ENCODE measurements around the gene TRAPPC11.
A peak's percentile ranks its signal among the peaks of the same experiment; 100 is the strongest.
"Not testable (repeated sequence)": the region's sequence is repeated elsewhere in the genome, so short reads cannot be mapped to it uniquely, and the experiment has no call there.

Gene TRAPPC11

DNA sequence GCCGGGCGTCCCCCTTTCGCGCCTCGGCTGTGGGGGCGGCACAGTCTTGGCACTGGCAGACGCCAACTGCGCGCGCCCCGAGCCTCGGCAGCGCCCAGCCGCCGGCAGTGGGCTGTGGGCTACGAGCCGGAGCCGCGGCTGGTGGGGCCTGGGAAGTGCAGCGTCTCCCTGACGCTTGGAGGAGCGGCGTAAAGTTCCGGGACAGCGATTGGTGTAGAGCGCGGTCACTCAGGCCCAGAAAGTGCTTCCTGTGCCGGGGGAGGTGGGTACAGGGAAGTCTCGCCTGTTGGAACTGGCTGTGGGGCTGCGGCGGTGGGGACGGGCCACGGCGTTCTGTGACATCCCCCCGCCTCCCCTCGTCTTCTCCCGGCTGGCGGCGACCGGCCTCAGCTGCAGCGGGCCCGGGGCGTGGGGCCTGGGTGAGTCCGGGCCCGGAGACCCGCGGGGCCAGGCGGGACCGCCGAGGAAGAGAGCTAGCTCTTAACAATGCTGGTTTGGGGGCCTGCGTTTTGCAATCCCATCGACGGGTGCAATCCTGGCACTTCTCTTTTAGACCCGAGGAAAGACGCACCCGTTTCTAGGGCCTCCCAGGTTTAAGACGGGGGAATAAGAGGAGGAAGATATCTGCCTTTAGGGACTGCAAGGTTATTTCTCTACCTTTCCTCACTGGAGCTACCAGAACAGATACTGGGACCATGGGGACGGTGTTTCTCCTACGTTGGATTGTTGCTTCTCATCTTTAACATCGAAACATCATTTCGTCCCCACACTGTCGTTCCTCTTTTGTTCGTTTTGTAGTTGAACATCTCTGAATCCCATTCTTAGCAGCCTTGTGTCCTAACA is at the start of gene TRAPPC11, which contains the start of gene RWDD4:
TRAPPC11 (plus strand) TSS at position 265 of the 843 bp plus-strand sequence. CDS start 4,575 bp downstream, outside the sequence.
RWDD4 (minus strand) TSS at position 157 of the 843 bp plus-strand sequence. CDS start 233 bp downstream, outside the sequence.
- peak; percentile 90 to 95 for DNase-seq (ENCODE audit: extremely low read depth in 1 of 2, low read depth in 1 of 2)

GRCh38 chr4:183610033-183610432 is 49.1 kb upstream of the TRAPPC11 start:
- no peak for DNase-seq (ENCODE audit: extremely low read depth in 1 of 2, low read depth in 1 of 2)

DNA sequence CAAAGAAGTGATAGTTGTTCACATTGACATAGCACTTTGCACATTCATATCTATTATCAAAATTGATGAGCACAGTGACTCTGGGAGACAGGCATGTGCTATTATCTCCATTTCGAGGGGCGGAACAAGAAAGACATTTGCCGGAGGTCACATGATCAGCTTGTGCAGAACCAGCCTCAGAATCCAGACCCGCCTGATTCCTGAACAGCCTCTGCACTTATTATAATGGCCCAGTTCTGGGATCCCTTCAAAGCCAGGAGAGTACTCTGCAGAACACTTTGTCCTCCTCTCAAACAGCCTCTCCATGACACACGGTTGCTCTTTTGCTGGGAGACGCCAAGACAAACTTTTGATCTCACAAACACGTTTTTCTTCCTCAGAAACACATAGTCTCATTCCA is 48.5 kb upstream of the TRAPPC11 start:
- DNase-seq (ENCODE audit: extremely low read depth in 1 of 2, low read depth in 1 of 2) = no peak

- no peak for DNase-seq (ENCODE audit: extremely low read depth in 1 of 2, low read depth in 1 of 2)
Measured at GRCh38 chr4:183611210-183611830, 47.8 kb upstream of the TRAPPC11 start.

GRCh38 chr4:183612329-183613250 is 46.5 kb upstream of the TRAPPC11 start:
- DNase-seq (ENCODE audit: extremely low read depth in 1 of 2, low read depth in 1 of 2) = no peak

- no peak for DNase-seq (ENCODE audit: extremely low read depth in 1 of 2, low read depth in 1 of 2)
Measured at GRCh38 chr4:183617075-183617474, 42.0 kb upstream of the TRAPPC11 start.

DNA sequence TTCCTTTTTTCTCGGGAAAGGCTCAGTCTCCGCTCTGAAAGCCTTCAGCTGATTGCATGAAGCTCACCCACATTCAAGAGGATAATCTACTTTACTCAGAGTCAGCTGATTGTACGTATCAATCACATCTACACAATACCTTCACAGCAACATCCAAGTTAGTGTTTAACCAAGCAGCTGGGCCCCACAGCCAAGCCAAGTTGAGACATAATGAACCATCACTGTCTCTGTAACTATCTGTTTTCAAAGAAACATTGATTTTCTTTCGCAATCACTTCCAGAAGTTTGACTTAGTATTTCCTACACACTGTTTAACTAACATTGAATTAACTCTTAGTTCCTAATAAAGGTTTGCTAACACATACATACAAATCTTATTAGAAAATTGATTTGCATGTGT is 40.4 kb upstream of the TRAPPC11 start:
- no peak for DNase-seq (ENCODE audit: extremely low read depth in 1 of 2, low read depth in 1 of 2)

- no peak for DNase-seq (ENCODE audit: extremely low read depth in 1 of 2, low read depth in 1 of 2)
Measured at GRCh38 chr4:183620421-183620820, 38.7 kb upstream of the TRAPPC11 start.

DNA sequence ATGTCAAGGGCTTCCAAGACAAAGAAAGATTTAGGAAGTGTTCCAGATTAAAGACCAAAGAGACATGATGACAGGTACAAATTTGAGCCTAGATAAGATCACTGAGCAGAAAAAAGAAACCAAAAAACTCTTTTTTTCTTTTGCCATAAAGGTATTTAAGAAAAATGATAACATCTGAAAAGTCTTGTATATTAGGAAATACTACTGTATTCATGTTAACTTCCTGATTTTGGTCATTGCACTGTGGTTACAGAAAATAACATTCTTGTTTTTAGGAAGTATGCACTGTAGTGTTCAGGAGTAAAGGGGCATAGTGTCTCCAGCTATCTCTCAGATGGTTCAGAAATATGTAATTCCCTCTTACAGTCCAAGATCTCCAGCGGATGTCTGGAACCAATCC is 37.2 kb upstream of the TRAPPC11 start:
- DNase-seq (ENCODE audit: extremely low read depth in 1 of 2, low read depth in 1 of 2) = no peak

DNA sequence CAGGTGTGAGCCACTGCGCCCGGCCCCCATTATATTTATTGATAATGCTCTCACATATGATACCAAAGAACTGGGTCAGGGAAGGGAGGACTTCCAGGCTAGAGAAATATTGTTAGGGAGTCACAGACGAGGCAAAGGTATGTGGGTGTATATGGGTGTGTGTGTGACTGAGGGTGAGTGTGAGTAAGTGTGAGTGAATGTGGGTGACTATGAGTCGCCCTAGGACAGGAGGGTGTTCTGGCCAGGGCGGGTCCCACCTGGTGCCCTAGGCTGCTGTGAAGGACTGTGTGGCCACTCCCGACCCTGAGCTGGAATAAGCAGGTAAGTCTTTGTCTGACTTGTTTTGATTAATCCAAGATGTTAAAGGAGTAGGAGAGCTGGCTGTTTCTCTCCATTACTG is 34.5 kb upstream of the TRAPPC11 start:
- no peak for DNase-seq (ENCODE audit: extremely low read depth in 1 of 2, low read depth in 1 of 2)

DNA sequence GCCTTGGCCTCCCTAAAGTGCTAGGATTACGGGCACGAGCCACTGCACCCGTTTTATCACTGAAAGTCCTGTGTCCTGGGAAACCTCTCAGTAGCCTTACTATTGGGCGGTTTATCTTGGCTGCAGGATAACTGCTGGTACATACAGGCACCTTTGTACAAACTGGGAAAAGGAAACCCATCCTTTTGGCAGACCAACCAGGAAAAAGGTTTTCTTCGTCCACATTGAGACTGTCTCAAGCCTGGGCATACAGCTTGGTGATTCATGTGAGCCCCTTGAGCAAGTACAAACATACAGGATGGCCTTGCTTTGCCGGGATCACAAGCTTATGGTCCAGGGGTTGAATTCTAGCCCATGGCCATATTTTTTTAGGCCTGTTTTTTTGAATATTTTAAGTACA is 32.9 kb upstream of the TRAPPC11 start:
- no peak for DNase-seq (ENCODE audit: extremely low read depth in 1 of 2, low read depth in 1 of 2)

GRCh38 chr4:183627286-183627685 is 31.8 kb upstream of the TRAPPC11 start:
- not testable (repeated sequence) for DNase-seq (ENCODE audit: extremely low read depth in 1 of 2, low read depth in 1 of 2)

GRCh38 chr4:183627979-183628588 is 31.0 kb upstream of the TRAPPC11 start:
- DNase-seq (ENCODE audit: extremely low read depth in 1 of 2, low read depth in 1 of 2) = no peak

DNA sequence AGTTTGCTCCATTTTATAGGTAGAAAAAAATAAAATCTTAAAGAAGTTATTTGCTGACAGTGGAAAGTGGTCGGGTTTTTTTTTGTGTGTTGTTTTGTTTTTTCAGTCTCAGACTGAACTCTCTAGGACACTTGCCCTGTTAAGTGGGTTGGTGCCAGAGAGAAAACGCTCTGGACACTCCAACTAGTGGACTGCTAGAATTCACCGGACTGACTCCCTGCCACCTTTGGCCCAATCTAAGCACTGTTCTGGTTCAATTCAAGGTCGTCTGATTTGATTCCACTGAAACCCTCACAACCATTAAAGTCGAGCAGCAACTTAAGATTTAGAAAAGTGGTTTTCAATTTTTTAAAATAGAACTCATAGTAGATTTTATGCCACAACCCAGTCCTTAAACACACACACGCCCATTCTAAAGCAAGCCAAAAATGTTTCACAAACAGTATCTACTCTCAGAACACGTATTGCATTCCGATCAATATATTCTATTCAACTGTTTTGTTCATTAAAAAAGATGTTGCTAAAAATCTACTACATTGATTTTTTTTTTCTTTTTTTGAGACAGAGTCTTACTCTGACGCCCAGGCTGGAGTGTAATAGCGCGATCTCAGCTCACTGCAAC is 27.4 kb upstream of the TRAPPC11 start:
- DNase-seq (ENCODE audit: extremely low read depth in 1 of 2, low read depth in 1 of 2) = no peak

GRCh38 chr4:183632689-183633088 is 26.4 kb upstream of the TRAPPC11 start:
- no peak for DNase-seq (ENCODE audit: extremely low read depth in 1 of 2, low read depth in 1 of 2)

- DNase-seq (ENCODE audit: extremely low read depth in 1 of 2, low read depth in 1 of 2) = no peak
Measured at GRCh38 chr4:183633476-183634400, 25.4 kb upstream of the TRAPPC11 start.

- DNase-seq (ENCODE audit: extremely low read depth in 1 of 2, low read depth in 1 of 2) = no peak
Measured at GRCh38 chr4:183635321-183635720, 23.8 kb upstream of the TRAPPC11 start.

- DNase-seq (ENCODE audit: extremely low read depth in 1 of 2, low read depth in 1 of 2) = no peak
Measured at GRCh38 chr4:183635741-183636140, 23.4 kb upstream of the TRAPPC11 start.

DNA sequence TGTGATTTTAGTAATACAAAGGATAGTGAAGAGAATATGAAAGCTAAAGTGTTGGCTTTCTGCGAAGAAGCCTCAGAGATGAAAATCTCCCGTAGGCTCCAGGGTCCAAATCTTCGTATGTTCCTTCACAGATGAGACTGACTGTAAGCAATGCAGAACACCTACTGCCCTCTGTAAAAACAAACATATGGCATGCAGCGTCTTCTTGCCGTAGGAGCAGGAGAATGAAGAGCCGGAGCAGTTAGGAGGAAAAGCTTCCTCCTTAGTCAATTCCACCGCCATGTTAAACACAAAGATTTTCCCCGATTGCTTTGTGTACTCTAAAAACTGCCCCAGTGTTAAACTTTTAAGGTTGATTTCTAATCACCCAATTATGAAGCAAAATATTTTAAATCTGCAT is 22.6 kb upstream of the TRAPPC11 start:
- DNase-seq (ENCODE audit: extremely low read depth in 1 of 2, low read depth in 1 of 2) = no peak
